K562 (cell line): ENCODE results near the gene WNT16. TPM values are rescaled to one million over a fixed set of nuclear protein-coding genes. Genes with fewer than 3 reads are reported as not detected.

ENCODE experiments used
- ATAC-seq: fragments of 200-7000 bp; cut with Tn5 transposase; 3 replicates; pipeline ENCODE4 v1.9.1; 2020; ENCODE audit warnings: moderate library complexity
- BruUV-seq: library from RNA; stranded (reverse); fragments of 400-500 nt; replicated peaks from 2 replicates; lab custom pipeline; 2021; lab: Mats Ljungman, UMichigan
- CTCF ChIA-PET: fragments of 300-600 bp; formaldehyde crosslinking; extraction: SDS; loops from one replicate; lab custom pipeline; 2021; ENCODE audit warnings: low intra/inter-chr PET ratio; lab: Yijun Ruan, JAX
- POLR2A ChIA-PET: fragments of 300-600, 350-650 bp; sonication (Branson Sonifier 250); formaldehyde crosslinking; extraction: SDS; loops from one replicate; lab custom pipeline; 2021; ENCODE audit warnings: antibody characterized with exemption, inconsistent platforms; lab: Yijun Ruan, JAX
- DNase-seq, 4 experiments: peaks; one replicate each; pipeline versions ENCODE4 v3.0.0 to v3.0.0-alpha.2; 2011 to 2018; ENCODE audit warnings: low spot score in 3 of 4, mixed read lengths in 3 of 4; ENCODE audit errors: extremely low read depth in 1 of 4
- FAIRE-seq: peaks from 2 replicates; lab custom pipeline; 2011; peaks lifted over from hg19 to GRCh38; lab: Jason Lieb, UNC
- H2AFZ ChIP-seq: 2 replicates; pipeline ENCODE4 v1.6.0; 2011; ENCODE audit warnings: low read depth, low read length, control low read depth, inconsistent platforms
- H3K27ac ChIP-seq: fragments of 200-600 bp; 3 replicates; pipeline ENCODE4 v1.8.0; 2011; ENCODE audit warnings: low read depth, mild to moderate bottlenecking, control low read depth, inconsistent platforms, low read length, moderate library complexity, mixed read lengths; ENCODE audit errors: extremely low read depth
- H3K27me3 ChIP-seq, 2 experiments: fragments of 300-600 bp in 1 of 2; 2 replicates in 1 of 2; 3 replicates in 1 of 2; pipeline versions ENCODE4 v1.6.0 to v1.8.0; 2011; ENCODE audit warnings: inconsistent platforms in 2 of 2, low read length in 2 of 2, mild to moderate bottlenecking in 1 of 2, mixed read lengths in 1 of 2, moderate library complexity in 1 of 2; ENCODE audit not compliant: control insufficient read depth in 2 of 2, insufficient read depth in 2 of 2
- H3K36me3 ChIP-seq: fragments of 300-600 bp; 3 replicates; pipeline ENCODE4 v1.8.0; 2011; ENCODE audit warnings: mild to moderate bottlenecking, low read length, inconsistent platforms; ENCODE audit not compliant: control insufficient read depth, insufficient read depth
- H3K4me1 ChIP-seq, 2 experiments: fragments of 200-600 bp in 1 of 2; replicated peaks in 1 of 2; 2 replicates in 1 of 2; 3 replicates in 1 of 2; pipeline versions ENCODE4 v1.5.1 to v1.8.0; 2011; ENCODE audit warnings: inconsistent platforms in 2 of 2, low read length in 2 of 2, mild to moderate bottlenecking in 1 of 2, mixed read lengths in 1 of 2, moderate library complexity in 1 of 2; ENCODE audit not compliant: control insufficient read depth in 2 of 2, insufficient read depth in 2 of 2
- H3K4me2 ChIP-seq: 2 replicates; pipeline ENCODE4 v1.6.1; 2011; ENCODE audit warnings: low read length, control low read depth, inconsistent platforms, mixed read lengths; ENCODE audit not compliant: insufficient read depth
- H3K4me3 ChIP-seq: fragments of 200-600 bp; sonication (generic), shearing (Covaris generic); 2 replicates; pipeline ENCODE4 v1.5.1; 2016; ENCODE audit warnings: control low read depth, inconsistent platforms
- H3K79me2 ChIP-seq: fragments of 200-600 bp; 3 replicates; pipeline ENCODE4 v1.8.0; 2011; ENCODE audit warnings: low read length, inconsistent platforms; ENCODE audit not compliant: control insufficient read depth, insufficient read depth
- H3K9ac ChIP-seq, 2 experiments: 2 replicates each; pipeline versions ENCODE4 v1.6.0 to v1.6.1; 2011; ENCODE audit warnings: low read depth in 2 of 2, low read length in 2 of 2, control low read depth in 1 of 2, inconsistent platforms in 1 of 2, mild to moderate bottlenecking in 1 of 2, mixed read lengths in 1 of 2; ENCODE audit not compliant: insufficient read depth in 1 of 2
- H3K9me1 ChIP-seq: one replicate; pipeline ENCODE4 v1.6.0; 2011; ENCODE audit warnings: inconsistent platforms, mild to moderate bottlenecking, low read length, moderate library complexity; ENCODE audit not compliant: control insufficient read depth, insufficient read depth
- H3K9me3 ChIP-seq: replicated peaks from 2 replicates; pipeline ENCODE4 v1.5.1; 2011; ENCODE audit warnings: low read depth, low read length, inconsistent platforms; ENCODE audit not compliant: control insufficient read depth, insufficient read depth
- H4K20me1 ChIP-seq: replicated peaks from 2 replicates; pipeline ENCODE4 v1.6.1; 2011; ENCODE audit warnings: low read length, inconsistent platforms, mixed read lengths; ENCODE audit not compliant: control insufficient read depth, insufficient read depth
- CBX2 ChIP-seq: fragments of 200-600 bp; sonication (generic); IDR thresholded peaks from one replicate; pipeline ENCODE4 v1.6.1; 2012; ENCODE audit warnings: mild to moderate bottlenecking, low read length, inconsistent platforms; ENCODE audit not compliant: insufficient read depth, poor library complexity, severe bottlenecking
- ETV5 ChIP-seq: sonication (generic); formaldehyde crosslinking; IDR thresholded peaks from 2 replicates; pipeline ENCODE4 v1.4.0; 2020; ENCODE audit warnings: low read depth, mild to moderate bottlenecking, missing genetic modification reagents
- NR2C2 ChIP-seq, 2 experiments: fragments of 200-800 bp in 1 of 2; sonication (Bioruptor generic) in 1 of 2; sonication (generic) in 1 of 2; formaldehyde crosslinking in 1 of 2; IDR thresholded peaks; 2 replicates each; pipeline versions ENCODE4 v1.6.1 to v1.8.0; 2016 to 2022; ENCODE audit warnings: mild to moderate bottlenecking in 1 of 2, missing compliant biosample characterization in 1 of 2, missing genetic modification characterization in 1 of 2, missing genetic modification reagents in 1 of 2
- PCBP1 ChIP-seq: fragments of 200-400 bp; formaldehyde crosslinking; IDR thresholded peaks from 2 replicates; pipeline ENCODE4 v1.6.1; 2018; ENCODE audit warnings: mild to moderate bottlenecking, low read depth, low read length; ENCODE audit not compliant: poor library complexity, severe bottlenecking
- SRSF3 ChIP-seq: fragments of 200-400 bp; formaldehyde crosslinking; IDR thresholded peaks from 2 replicates; pipeline ENCODE4 v1.6.1; 2016; ENCODE audit warnings: mild to moderate bottlenecking, low read length, moderate library complexity; ENCODE audit not compliant: insufficient read depth
- TCF3 ChIP-seq: sonication (generic); formaldehyde crosslinking; IDR thresholded peaks from 2 replicates; pipeline ENCODE4 v1.4.0; 2020; ENCODE audit warnings: mild to moderate bottlenecking, missing genetic modification reagents
- U2AF1 ChIP-seq: fragments of 200-400 bp; formaldehyde crosslinking; optimal IDR thresholded peaks from 2 replicates; pipeline ENCODE3; 2017; ENCODE audit warnings: mild to moderate bottlenecking, low read depth, low read length, moderate library complexity
- ZNF124 ChIP-seq: sonication (generic); formaldehyde crosslinking; IDR thresholded peaks from 2 replicates; pipeline ENCODE4 v1.8.1; 2022; ENCODE audit warnings: missing genetic modification reagents
- ZNF224 ChIP-seq: sonication (generic); formaldehyde crosslinking; IDR thresholded peaks from 2 replicates; pipeline ENCODE4 v1.8.0; 2022; ENCODE audit warnings: mild to moderate bottlenecking, missing genetic modification reagents
- ZNF311 ChIP-seq: fragments of 250-450 bp; sonication (Bioruptor Pico); IDR thresholded peaks from 2 replicates; pipeline ENCODE4 v1.4.0; 2020; ENCODE audit warnings: mild to moderate bottlenecking, moderate library complexity
- ZNF740 ChIP-seq, 3 experiments: fragments of 200-800 bp in 1 of 3; sonication (Bioruptor generic) in 1 of 3; sonication (generic) in 1 of 3; formaldehyde crosslinking in 1 of 3; IDR thresholded peaks; 2 replicates each; pipeline versions ENCODE4 v1.6.1 to v1.8.0; 2016 to 2022; ENCODE audit warnings: mild to moderate bottlenecking in 2 of 3, missing compliant biosample characterization in 2 of 3, missing genetic modification characterization in 2 of 3, missing genetic modification reagents in 1 of 3
- WGBS: fragments of 100-300 bp; shearing (Covaris generic); methylation state at CpG from one replicate; pipeline ENCODE4 v1.1.6; 2016; ENCODE audit warnings: low coverage, mixed read lengths; ENCODE audit not compliant: insufficient coverage; ENCODE audit errors: missing lambda C conversion rate; 5-methylcytosine and 5-hydroxymethylcytosine counted together
- in situ Hi-C: fragments of 300-500 bp; cut with MboI; formaldehyde crosslinking; loops from 4 replicates; pipeline ENCODE4 v1.15.0; 2018; ENCODE audit warnings: inconsistent platforms, mixed read lengths
- intact Hi-C: fragments of 100-400 bp; cut with micrococcal nuclease; formaldehyde crosslinking; loops from 2 replicates; pipeline ENCODE4 v1.14.2; 2022
- polyA plus RNA-seq, 8 experiments: library from polyadenylated mRNA; depleted of rRNA in 4 of 8; stranded (reverse) in 5 of 8; unstranded in 3 of 8; fragments of >200 nt; fragmentation: Nextera tagmentation in 2 of 8; fragmentation: Illumina TruSeq in 1 of 8; extraction: Ambion mirVana in 2 of 8; extraction: Trizol in 1 of 8; gene quantifications; 2 replicates each; pipeline versions ENCODE4 v1.2.1 to v1.2.3, GENCODE V29; 2011 to 2014; ENCODE audit warnings: inconsistent platforms in 1 of 8, missing spikeins in 1 of 8
- total RNA-seq, 7 experiments: library from RNA; depleted of rRNA in 6 of 7; stranded (reverse); fragments of >200 nt in 6 of 7; fragmentation: Illumina TruSeq in 2 of 7; extraction: Trizol in 2 of 7; gene quantifications; 2 replicates each; pipeline versions ENCODE4 v1.2.1 to v1.2.3, GENCODE V29; 2011 to 2021; ENCODE audit warnings: low replicate concordance in 1 of 7
- TF ChIP-seq, protein P1 (sequence below): fragments of 450-650 bp; IDR thresholded peaks from 2 replicates; pipeline ENCODE4 v1.6.1; 2018; ENCODE audit not compliant: partially characterized antibody
- TF ChIP-seq, protein P2 (sequence below): IDR thresholded peaks from 2 replicates; pipeline ENCODE4 v1.6.1; 2016; ENCODE audit warnings: missing genetic modification characterization, missing compliant biosample characterization

The WNT16 gene
- total and polyA plus RNA-seq, 9 of the 15 experiments (the other 6 are each of a cell fraction or from before 2014, with no cell fraction given): 0.06 to 0.07 TPM; not detected in 7

DNA sequence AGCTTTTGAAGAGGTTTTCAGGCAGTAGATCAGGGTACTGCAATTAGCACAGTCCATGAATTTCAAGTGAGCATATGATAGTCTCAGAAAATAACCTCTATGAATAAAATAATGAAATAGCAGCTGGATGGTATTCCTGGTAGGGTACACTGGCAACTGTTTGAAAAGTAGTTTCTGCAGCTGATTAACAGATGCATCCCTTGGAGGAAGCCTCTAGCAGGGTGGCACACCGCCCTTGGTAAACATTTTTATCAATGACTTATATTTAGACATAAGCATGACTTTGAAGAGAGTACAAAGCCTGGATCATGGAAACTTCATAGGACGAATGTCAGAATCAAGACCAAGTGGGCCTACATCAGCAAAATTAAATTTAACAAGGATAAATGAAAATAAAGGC is 26.8 kb downstream of the WNT16 start:
- DNase-seq (no peak), FAIRE-seq (no peak), ATAC-seq (no peak)
- Histone ChIP-seq H3K4me3 (no peak overlapping the region), H3K79me2 (no peaks in the 10 kb centered on the region), H3K4me2 (no peak overlapping the region), H3K27ac (no peak overlapping the region), H3K4me1 (no peaks in the 10 kb centered on the region), H3K9ac (no peak overlapping the region), H3K36me3 (peaks cover 68% of the 10 kb centered on the region; the same call in 2 of the 3 replicates), H3K9me1 (no peaks in the 10 kb centered on the region), H4K20me1 (no peaks in the 10 kb centered on the region), H3K27me3 (no peaks in the 10 kb centered on the region), H2AFZ (no peak overlapping the region), H3K9me3 (no peaks in the 10 kb centered on the region)
- CTCF ChIA-PET: no interaction called here
- in situ Hi-C loops (loop anchor here (25.0 kb wide), 1 partner anchor 632 kb away; no protein-coding TSS in a partner anchor), intact Hi-C loops (no loop called here)
- WGBS: 89% methylated on average over 2 of the region's 2 CpGs
- BruUV-seq: no TSS peak
- POLR2A ChIA-PET: no interaction called here
- TF ChIP-seq U2AF1 (no peak), ETV5 (CRISPR knock-in tag) (no peak), SRSF3 (no peak), PCBP1 (no peak), ZNF311 (CRISPR knock-in tag) (no peak), TCF3 (CRISPR knock-in tag) (no peak), NR2C2 (CRISPR knock-in tag; IDR thresholded peaks at IDR 0.05) (no peak), NR2C2 (tag; IDR thresholded peaks at IDR 0.05) (no peak), ZNF124 (CRISPR knock-in tag) (no peak), CBX2 (no peak), ZNF224 (no peak), ZNF740 (CRISPR knock-in tag; IDR thresholded peaks at IDR 0.05) (no peak), ZNF740 (tag; IDR thresholded peaks at IDR 0.05) (no peak)
- TF ChIP-seq, protein P1, sequence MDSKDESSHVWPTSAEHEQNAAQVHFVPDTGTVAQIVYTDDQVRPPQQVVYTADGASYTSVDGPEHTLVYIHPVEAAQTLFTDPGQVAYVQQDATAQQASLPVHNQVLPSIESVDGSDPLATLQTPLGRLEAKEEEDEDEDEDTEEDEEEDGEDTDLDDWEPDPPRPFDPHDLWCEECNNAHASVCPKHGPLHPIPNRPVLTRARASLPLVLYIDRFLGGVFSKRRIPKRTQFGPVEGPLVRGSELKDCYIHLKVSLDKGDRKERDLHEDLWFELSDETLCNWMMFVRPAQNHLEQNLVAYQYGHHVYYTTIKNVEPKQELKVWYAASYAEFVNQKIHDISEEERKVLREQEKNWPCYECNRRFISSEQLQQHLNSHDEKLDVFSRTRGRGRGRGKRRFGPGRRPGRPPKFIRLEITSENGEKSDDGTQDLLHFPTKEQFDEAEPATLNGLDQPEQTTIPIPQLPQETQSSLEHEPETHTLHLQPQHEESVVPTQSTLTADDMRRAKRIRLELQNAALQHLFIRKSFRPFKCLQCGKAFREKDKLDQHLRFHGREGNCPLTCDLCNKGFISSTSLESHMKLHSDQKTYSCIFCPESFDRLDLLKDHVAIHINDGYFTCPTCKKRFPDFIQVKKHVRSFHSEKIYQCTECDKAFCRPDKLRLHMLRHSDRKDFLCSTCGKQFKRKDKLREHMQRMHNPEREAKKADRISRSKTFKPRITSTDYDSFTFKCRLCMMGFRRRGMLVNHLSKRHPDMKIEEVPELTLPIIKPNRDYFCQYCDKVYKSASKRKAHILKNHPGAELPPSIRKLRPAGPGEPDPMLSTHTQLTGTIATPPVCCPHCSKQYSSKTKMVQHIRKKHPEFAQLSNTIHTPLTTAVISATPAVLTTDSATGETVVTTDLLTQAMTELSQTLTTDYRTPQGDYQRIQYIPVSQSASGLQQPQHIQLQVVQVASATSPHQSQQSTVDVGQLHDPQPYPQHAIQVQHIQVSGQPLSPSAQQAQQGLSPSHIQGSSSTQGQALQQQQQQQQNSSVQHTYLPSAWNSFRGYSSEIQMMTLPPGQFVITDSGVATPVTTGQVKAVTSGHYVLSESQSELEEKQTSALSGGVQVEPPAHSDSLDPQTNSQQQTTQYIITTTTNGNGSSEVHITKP: no peak
- TF ChIP-seq, protein P2, sequence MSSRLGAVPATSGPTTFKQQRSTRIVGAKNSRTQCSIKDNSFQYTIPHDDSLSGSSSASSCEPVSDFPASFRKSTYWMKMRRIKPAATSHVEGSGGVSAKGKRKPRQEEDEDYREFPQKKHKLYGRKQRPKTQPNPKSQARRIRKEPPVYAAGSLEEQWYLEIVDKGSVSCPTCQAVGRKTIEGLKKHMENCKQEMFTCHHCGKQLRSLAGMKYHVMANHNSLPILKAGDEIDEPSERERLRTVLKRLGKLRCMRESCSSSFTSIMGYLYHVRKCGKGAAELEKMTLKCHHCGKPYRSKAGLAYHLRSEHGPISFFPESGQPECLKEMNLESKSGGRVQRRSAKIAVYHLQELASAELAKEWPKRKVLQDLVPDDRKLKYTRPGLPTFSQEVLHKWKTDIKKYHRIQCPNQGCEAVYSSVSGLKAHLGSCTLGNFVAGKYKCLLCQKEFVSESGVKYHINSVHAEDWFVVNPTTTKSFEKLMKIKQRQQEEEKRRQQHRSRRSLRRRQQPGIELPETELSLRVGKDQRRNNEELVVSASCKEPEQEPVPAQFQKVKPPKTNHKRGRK (tag): no peak
